HG02885 (cell line): ENCODE measurements around the gene GGTLC3.
"Not testable (repeated sequence)": the region's sequence is repeated elsewhere in the genome, so short reads cannot be mapped to it uniquely, and the experiment has no call there.

Experiments
- ATAC-seq: cut with Tn5 transposase; IDR thresholded peaks from one replicate; pipeline ENCODE4 v1.9.1; 2021; ENCODE audit warnings: mild to moderate bottlenecking; ENCODE audit not compliant: unreplicated experiment, poor library complexity

The GGTLC3 gene

GRCh38 chr22:18518061-18518460 lies at the start of gene GGTLC3:
Gene GGTLC3 (minus strand): TSS chr22:18518161. CDS start chr22:18517897, 264 bp downstream.
- not testable (repeated sequence) for ATAC-seq

- not testable (repeated sequence) for ATAC-seq
Measured at GRCh38 chr22:18560099-18560974, 42.4 kb upstream of the GGTLC3 start.

- not testable (repeated sequence) for ATAC-seq
Measured at GRCh38 chr22:18558939-18559338, 41.0 kb upstream of the GGTLC3 start.

- not testable (repeated sequence) for ATAC-seq
Measured at GRCh38 chr22:18558516-18558915, 40.6 kb upstream of the GGTLC3 start.

- not testable (repeated sequence) for ATAC-seq
Measured at GRCh38 chr22:18554280-18555256, 36.6 kb upstream of the GGTLC3 start.

GRCh38 chr22:18552839-18553597 lies 35.1 kb upstream of the GGTLC3 start:
- not testable (repeated sequence) for ATAC-seq

GRCh38 chr22:18551046-18551445 lies 33.1 kb upstream of the GGTLC3 start:
- ATAC-seq = not testable (repeated sequence)

GRCh38 chr22:18549458-18550179 lies 31.7 kb upstream of the GGTLC3 start:
- not testable (repeated sequence) for ATAC-seq

GRCh38 chr22:18544615-18545014 lies 26.7 kb upstream of the GGTLC3 start:
- not testable (repeated sequence) for ATAC-seq

GRCh38 chr22:18543400-18543799 lies 25.4 kb upstream of the GGTLC3 start:
- ATAC-seq = not testable (repeated sequence)

- ATAC-seq = not testable (repeated sequence)
Measured at GRCh38 chr22:18539994-18540393, 22.0 kb upstream of the GGTLC3 start.

- ATAC-seq = not testable (repeated sequence)
Measured at GRCh38 chr22:18534315-18534714, 16.4 kb upstream of the GGTLC3 start.

GRCh38 chr22:18533633-18534032 lies 15.7 kb upstream of the GGTLC3 start:
- ATAC-seq = not testable (repeated sequence)

- ATAC-seq = peak; percentile 25
Measured at GRCh38 chr22:18529416-18530145, 11.6 kb upstream of the GGTLC3 start.

GRCh38 chr22:18528597-18529415 lies 10.8 kb upstream of the GGTLC3 start:
- peak; percentile 69 for ATAC-seq

GRCh38 chr22:18527752-18528596 lies 10.0 kb upstream of the GGTLC3 start, which contains the start of gene TMEM191B:
Gene TMEM191B (plus strand): TSS chr22:18527802. CDS start chr22:18527981, 179 bp downstream.
- ATAC-seq = peak; percentile 12

GRCh38 chr22:18523328-18523727 lies 5.4 kb upstream of the GGTLC3 start:
- ATAC-seq = not testable (repeated sequence)
